ENCODE data around the gene IFNA17. TPM values are rescaled to one million over a fixed set of nuclear protein-coding genes. Genes with fewer than 3 reads are reported as not detected.

Gene IFNA17
- total RNA-seq, 2 donors from 2014 or later: not detected

GRCh38 chr9:21265421-21266189 lies 37.6 kb upstream of the IFNA17 start:
- Histone ChIP-seq H3K27ac (no peak overlapping the region), H3K36me3 (no peaks in the 10 kb centered on the region), H3K4me1 (replicated peaks) (no peaks in the 10 kb centered on the region), H3K4me3 (no peak overlapping the region), H3K9me3 (no peaks in the 10 kb centered on the region), H3K27me3 (replicated peaks; ENCODE audit: insufficient read depth) (no peaks in the 10 kb centered on the region)
- no peak for TF ChIP-seq CTCF (IDR thresholded peaks at IDR 0.05)
- TF ChIP-seq POLR2A (IDR thresholded peaks at IDR 0.05): no peak
- no peak for TF ChIP-seq POLR2AphosphoS5 (IDR thresholded peaks at IDR 0.05)
- DNase-seq (ENCODE audit: low spot score): peak; percentile 26
- intact Hi-C loops (cut with DNase I): no loop called here
- 19% methylated on average over 1 of the region's 1 CpG for WGBS

- no peak for DNase-seq (ENCODE audit: low spot score)
- Histone ChIP-seq H3K9me3 (no peaks in the 10 kb centered on the region), H3K36me3 (no peaks in the 10 kb centered on the region), H3K4me1 (replicated peaks) (no peaks in the 10 kb centered on the region), H3K4me3 (no peak overlapping the region), H3K27ac (no peak overlapping the region), H3K27me3 (replicated peaks; ENCODE audit: insufficient read depth) (no peaks in the 10 kb centered on the region)
- no peak for TF ChIP-seq CTCF (IDR thresholded peaks at IDR 0.05)
- no peak for TF ChIP-seq POLR2AphosphoS5 (IDR thresholded peaks at IDR 0.05)
- TF ChIP-seq POLR2A (IDR thresholded peaks at IDR 0.05): no peak
- WGBS: 88% methylated on average over 5 of the region's 5 CpGs
- intact Hi-C loops (cut with DNase I): no loop called here
These were observed 27.7 kb upstream of the IFNA17 start for GRCh38 chr9:21255538-21256212.

GRCh38 chr9:21252721-21253547 lies 24.9 kb upstream of the IFNA17 start:
- DNase-seq (ENCODE audit: low spot score): peak; percentile 30
- intact Hi-C loops (cut with DNase I): no loop called here
- H3K27ac ChIP-seq: no peak overlapping the region

GRCh38 chr9:21251638-21252037 lies 23.6 kb upstream of the IFNA17 start:
- intact Hi-C loops (cut with DNase I): no loop called here
- 65% methylated on average over 4 of the region's 4 CpGs for WGBS
- H3K9me3 ChIP-seq: no peaks in the 10 kb centered on the region
- TF ChIP-seq POLR2AphosphoS5 (IDR thresholded peaks at IDR 0.05) (no peak), CTCF (IDR thresholded peaks at IDR 0.05) (no peak), POLR2A (IDR thresholded peaks at IDR 0.05) (no peak)
- no peak overlapping the region for H3K27ac ChIP-seq
- no peaks in the 10 kb centered on the region for H3K4me1 ChIP-seq (replicated peaks)
- no peak overlapping the region for H3K4me3 ChIP-seq
- H3K27me3 ChIP-seq (replicated peaks; ENCODE audit: insufficient read depth): no peaks in the 10 kb centered on the region
- DNase-seq (ENCODE audit: low spot score): no peak
- H3K36me3 ChIP-seq: no peaks in the 10 kb centered on the region

More at GRCh38 chr9:21252721-21253547, 24.9 kb upstream of the IFNA17 start:
- Histone ChIP-seq H3K4me3 (no peak overlapping the region), H3K27me3 (replicated peaks; ENCODE audit: insufficient read depth) (no peaks in the 10 kb centered on the region), H3K4me1 (replicated peaks) (no peaks in the 10 kb centered on the region), H3K36me3 (no peaks in the 10 kb centered on the region), H3K9me3 (no peaks in the 10 kb centered on the region)
- 0% methylated on average over 3 of the region's 3 CpGs for WGBS
- TF ChIP-seq CTCF (IDR thresholded peaks at IDR 0.05): peak; percentile 34 to 70 (median 64)
- TF ChIP-seq POLR2A (IDR thresholded peaks at IDR 0.05): no peak
- peak; percentile 8 for TF ChIP-seq POLR2AphosphoS5 (IDR thresholded peaks at IDR 0.05)

All from prostate gland (tissue), 2 donors.